22Rv1 (cell line): ENCODE measurements around the gene FAM24B.

Experiments
- CTCF ChIP-seq: fragments of 450-650 bp; IDR thresholded peaks from 2 replicates; pipeline ENCODE4 v1.5.1; 2017; ENCODE audit warnings: mild to moderate bottlenecking
- ZFX ChIP-seq: fragments of 450-650 bp; IDR thresholded peaks from 2 replicates; pipeline ENCODE4 v1.6.1; 2017; ENCODE audit warnings: antibody characterized with exemption, borderline replicate concordance

GRCh38 chr10:122855745-122856144 lies 23.6 kb downstream of the FAM24B start:
- TF ChIP-seq CTCF (no peak), ZFX (no peak)
